ENCODE data around the gene MPPE1. TPM values are rescaled to one million over a fixed set of nuclear protein-coding genes. Genes with fewer than 3 reads are reported as not detected.

The MPPE1 gene
- total and polyA plus RNA-seq, 9 of the 15 experiments (the other 6 are each of a cell fraction or from before 2014, with no cell fraction given): 10.7 to 19.5 (median 13.3) TPM

DNA sequence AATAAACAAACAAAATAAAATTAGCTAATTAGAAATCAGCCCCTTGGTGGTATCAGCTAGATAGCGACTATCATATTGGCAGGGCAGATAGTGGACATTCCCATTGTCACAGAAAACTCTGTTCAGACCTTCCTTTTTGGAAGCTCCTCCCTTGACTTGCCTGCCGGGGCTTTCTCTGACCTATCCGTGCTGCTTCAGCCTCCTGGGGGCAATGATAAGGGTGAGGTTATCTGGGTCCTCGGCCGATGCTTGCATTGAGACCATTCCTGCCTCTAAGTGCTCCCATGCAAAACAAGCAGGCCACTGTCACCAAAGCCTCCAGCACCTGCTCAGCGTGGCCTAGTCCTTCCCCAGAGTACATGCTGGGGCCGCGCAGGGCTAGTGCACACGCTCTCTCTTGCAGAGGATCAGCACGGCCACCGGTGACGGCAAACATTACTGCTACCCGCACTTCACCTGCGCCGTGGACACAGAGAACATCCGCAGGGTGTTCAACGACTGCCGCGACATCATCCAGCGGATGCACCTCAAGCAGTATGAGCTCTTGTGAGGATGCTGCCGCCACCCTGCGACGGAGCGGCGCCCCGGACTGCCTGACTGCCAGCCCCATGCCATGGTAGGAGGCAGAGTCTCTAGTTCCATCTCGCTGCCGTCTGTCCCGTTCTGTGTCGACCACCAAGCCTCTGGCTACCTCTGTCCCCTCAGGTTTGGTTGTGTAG, 27.4 kb downstream of the MPPE1 start:
- intact Hi-C loops (cut with micrococcal nuclease) (no loop called here), in situ Hi-C loops (cut with MboI) (no loop called here)
- H3K4me2 ChIP-seq (ENCODE audit: insufficient read depth, low read length): no peak overlapping the region; the same call in 1 of the 2 replicates
- peak; percentile 75 for FAIRE-seq
- ChIA-PET POLR2A (interaction anchor here (0.9 to 1.6 kb wide), 6 partner anchors 11 to 22 kb away, joined by 3 to 6 read pairs (median 4); no protein-coding TSS in a partner anchor), CTCF (ENCODE audit: low intra/inter-chr PET ratio) (no interaction called here)
- no TSS peak for BruUV-seq (replicated peaks)
- H3K4me1 ChIP-seq (replicated peaks in 1 of 2; ENCODE audit: control insufficient read depth in 2 of 2, insufficient read depth in 2 of 2, low read length in 2 of 2): peaks cover 7 to 16% of the 10 kb centered on the region in 2 experiments; a peak in 4 of 5 replicates
- peak; percentile 93 for ATAC-seq
- no peak overlapping the region for H3K4me3 ChIP-seq
- no peak overlapping the region for H2AFZ ChIP-seq (ENCODE audit: low read depth, low read length)
- no peaks in the 10 kb centered on the region for H4K20me1 ChIP-seq (replicated peaks; ENCODE audit: control insufficient read depth, insufficient read depth, low read length)
- peak; percentile 46 to 81 (median 69) for DNase-seq (ENCODE audit: extremely low read depth in 1 of 4, low spot score in 3 of 4)
- H3K9ac ChIP-seq (ENCODE audit: insufficient read depth in 1 of 2, low read depth in 2 of 2, low read length in 2 of 2): peak overlapping the region in 1 of 2 experiments; percentile 55; a peak in 1 of 4 replicates
- no peaks in the 10 kb centered on the region for H3K9me3 ChIP-seq (replicated peaks; ENCODE audit: control insufficient read depth, insufficient read depth, low read depth, low read length)
- no peaks in the 10 kb centered on the region for H3K79me2 ChIP-seq (ENCODE audit: control insufficient read depth, insufficient read depth, low read length)
- H3K36me3 ChIP-seq (ENCODE audit: control insufficient read depth, insufficient read depth, low read length): no peaks in the 10 kb centered on the region
- no peak overlapping the region for H3K27ac ChIP-seq (ENCODE audit: extremely low read depth, low read depth, low read length)
- H3K27me3 ChIP-seq (ENCODE audit: control insufficient read depth in 2 of 2, insufficient read depth in 2 of 2, low read length in 2 of 2): no peaks in the 10 kb centered on the region
- H3K9me1 ChIP-seq (ENCODE audit: control insufficient read depth, insufficient read depth, low read length): no peaks in the 10 kb centered on the region
- WGBS (ENCODE audit: insufficient coverage, low coverage, missing lambda C conversion rate): 40% methylated on average over 24 of the region's 30 CpGs
- TF ChIP-seq PRDM10 (IDR thresholded peaks at IDR 0.05; ENCODE audit: partially characterized antibody) (peak; percentile 14), CBFA2T3 (IDR thresholded peaks at IDR 0.05) (peak; percentile 78), GTF2F1 (IDR thresholded peaks at IDR 0.05; ENCODE audit: low read depth, low read length) (no peak), ZBTB33 (CRISPR knock-in tag; IDR thresholded peaks at IDR 0.05) (peak; percentile 74; the same call in 1 of the 2 replicates), NCOR1 (IDR thresholded peaks at IDR 0.05) (peak; percentile 65), ZNF184 (CRISPR knock-in tag; IDR thresholded peaks at IDR 0.05) (no peak), ARID1B (IDR thresholded peaks at IDR 0.05) (peak; percentile 89), SMARCE1 (IDR thresholded peaks at IDR 0.05) (0 out of 2 replicates have a peak, but pooled peaks have one; percentile 28), ZEB2 (IDR thresholded peaks at IDR 0.05) (no peak), RCOR1 (IDR thresholded peaks at IDR 0.05; ENCODE audit: borderline replicate concordance in 1 of 2, low read depth in 2 of 2, low read length in 2 of 2) (peak in 1 of 2 experiments; percentile 51; a peak in 2 of 4 replicates), HMGN3 (IDR thresholded peaks at IDR 0.05; ENCODE audit: borderline replicate concordance, extremely low read depth, insufficient read length, low read depth, low read length) (peak; percentile 33), TAL1 (IDR thresholded peaks at IDR 0.05) (peak; percentile 76), HEY1 (CRISPR knock-in tag; IDR thresholded peaks at IDR 0.05; ENCODE audit: borderline replicate concordance) (no peak), FOXM1 (IDR thresholded peaks at IDR 0.05; ENCODE audit: low read depth) (peak; percentile 57), FOXM1 (CRISPR knock-in tag; IDR thresholded peaks at IDR 0.05; ENCODE audit: low read depth) (no peak), DPF2 (IDR thresholded peaks at IDR 0.05) (peak; percentile 61; the same call in 1 of the 2 replicates)
- TF ChIP-seq, protein P1, sequence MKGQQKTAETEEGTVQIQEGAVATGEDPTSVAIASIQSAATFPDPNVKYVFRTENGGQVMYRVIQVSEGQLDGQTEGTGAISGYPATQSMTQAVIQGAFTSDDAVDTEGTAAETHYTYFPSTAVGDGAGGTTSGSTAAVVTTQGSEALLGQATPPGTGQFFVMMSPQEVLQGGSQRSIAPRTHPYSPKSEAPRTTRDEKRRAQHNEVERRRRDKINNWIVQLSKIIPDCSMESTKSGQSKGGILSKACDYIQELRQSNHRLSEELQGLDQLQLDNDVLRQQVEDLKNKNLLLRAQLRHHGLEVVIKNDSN (CRISPR knock-in tag; IDR thresholded peaks at IDR 0.05): 0 out of 2 replicates have a peak, but pooled peaks have one; percentile 5
